PC-9 (cell line): ENCODE data around the gene CDX1. TPM values are rescaled to one million over a fixed set of nuclear protein-coding genes. Genes with fewer than 3 reads are reported as not detected.

Source experiments
- BruUV-seq: library from RNA; stranded (reverse); fragments of 400-500 nt; replicated peaks from 2 replicates; lab custom pipeline; 2021; lab: Mats Ljungman, UMichigan
- CTCF ChIA-PET: fragments of 300-600 bp; sonication (Branson Sonifier 250); formaldehyde crosslinking; loops from one replicate; lab custom pipeline; 2022; ENCODE audit warnings: antibody characterized with exemption; lab: Charles Lee
- POLR2A ChIA-PET: fragments of 300-600 bp; sonication (Branson Sonifier 250); formaldehyde crosslinking; loops from one replicate; lab custom pipeline; 2022; ENCODE audit warnings: antibody characterized with exemption; ENCODE audit not compliant: unreplicated experiment; lab: Charles Lee
- DNase-seq, 2 experiments: peaks; one replicate each; pipeline versions ENCODE4 v3.0.0 to v3.0.0-alpha.2; 2015 to 2022; ENCODE audit warnings: mixed read lengths in 1 of 2
- H2AFZ ChIP-seq: fragments of 200-600 bp; sonication (generic); 2 replicates; pipeline ENCODE4 v1.8.1; 2017; ENCODE audit warnings: antibody characterized with exemption
- H3F3A ChIP-seq: fragments of 200-600 bp; sonication (generic); 2 replicates; pipeline ENCODE4 v1.8.1; 2017; ENCODE audit warnings: antibody characterized with exemption, mild to moderate bottlenecking, low read depth; ENCODE audit not compliant: insufficient read depth
- H3K27ac ChIP-seq: fragments of 200-600 bp; sonication (generic); 2 replicates; pipeline ENCODE4 v1.6.1; 2016; ENCODE audit warnings: mixed run types
- H3K27me3 ChIP-seq: fragments of 200-600 bp; sonication (generic); 2 replicates; pipeline ENCODE4 v1.6.1; 2016; ENCODE audit warnings: low read depth, mixed run types; ENCODE audit not compliant: insufficient read depth
- H3K36me3 ChIP-seq: fragments of 200-600 bp; sonication (generic); 2 replicates; pipeline ENCODE4 v1.6.1; 2016; ENCODE audit warnings: low read depth, mixed run types
- H3K4me1 ChIP-seq: fragments of 200-600 bp; sonication (generic); replicated peaks from 2 replicates; pipeline ENCODE4 v1.6.1; 2016; ENCODE audit warnings: mixed run types; ENCODE audit not compliant: insufficient read depth
- H3K4me2 ChIP-seq: fragments of 200-600 bp; sonication (generic); 2 replicates; pipeline ENCODE4 v1.6.1; 2017; ENCODE audit warnings: mixed run types
- H3K4me3 ChIP-seq: fragments of 200-600 bp; sonication (generic); 2 replicates; pipeline ENCODE4 v1.6.1; 2016; ENCODE audit warnings: mixed run types
- H3K79me2 ChIP-seq: fragments of 200-600 bp; sonication (generic); 2 replicates; pipeline ENCODE4 v1.6.1; 2017; ENCODE audit warnings: low read depth, mixed run types
- H3K9me2 ChIP-seq: fragments of 200-600 bp; sonication (generic); 2 replicates; pipeline ENCODE4 v1.8.1; 2017; ENCODE audit warnings: mild to moderate bottlenecking; ENCODE audit not compliant: insufficient read depth
- H3K9me3 ChIP-seq: fragments of 200-600 bp; sonication (generic); 2 replicates; pipeline ENCODE4 v1.8.1; 2016; ENCODE audit warnings: low read depth; ENCODE audit not compliant: insufficient read depth
- H4K20me1 ChIP-seq: fragments of 200-600 bp; sonication (generic); 2 replicates; pipeline ENCODE4 v1.8.1; 2017; ENCODE audit not compliant: insufficient read depth
- EZH2 ChIP-seq: fragments of 200-600 bp; sonication (generic); IDR thresholded peaks from 2 replicates; pipeline ENCODE4 v1.8.0; 2017; ENCODE audit warnings: antibody characterized with exemption, low read depth
- intact Hi-C: fragments of 100-400 bp; cut with micrococcal nuclease; formaldehyde crosslinking; loops from one replicate; pipeline ENCODE4 v1.10.0; 2022; ENCODE audit not compliant: unreplicated experiment
- total RNA-seq: library from RNA; stranded (reverse); gene quantifications from 2 replicates; pipeline ENCODE4 v1.2.3, GENCODE V29; 2021
- TF ChIP-seq, protein P1 (sequence below): fragments of 200-600 bp; sonication (generic); conservative IDR thresholded peaks from 2 replicates; pipeline ENCODE4 v1.6.1; 2017; ENCODE audit warnings: mixed run types, antibody characterized with exemption, mild to moderate bottlenecking, moderate library complexity

CDX1 gene
- total RNA-seq, 1 experiment from 2014 or later = not detected

DNA sequence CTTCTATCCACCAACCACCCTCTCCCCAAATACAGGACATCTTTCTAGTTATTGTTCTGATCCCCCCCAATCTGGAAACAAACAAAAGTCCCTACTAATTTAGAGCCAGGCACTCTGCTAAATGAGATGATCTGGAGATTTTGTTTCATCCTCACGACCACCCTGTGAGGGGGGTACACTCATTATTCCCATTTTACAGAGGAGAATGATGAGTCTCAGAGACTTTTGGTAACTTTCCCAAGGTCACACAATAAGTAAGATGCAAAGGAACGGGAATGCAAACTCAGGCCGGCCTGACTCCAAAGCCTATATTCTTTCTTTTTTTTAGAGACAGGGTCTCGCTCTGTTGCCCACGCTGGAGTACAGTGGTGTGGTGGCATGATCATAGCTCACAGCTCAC is 20.3 kb upstream of the CDX1 start:
- TF ChIP-seq, protein P1, sequence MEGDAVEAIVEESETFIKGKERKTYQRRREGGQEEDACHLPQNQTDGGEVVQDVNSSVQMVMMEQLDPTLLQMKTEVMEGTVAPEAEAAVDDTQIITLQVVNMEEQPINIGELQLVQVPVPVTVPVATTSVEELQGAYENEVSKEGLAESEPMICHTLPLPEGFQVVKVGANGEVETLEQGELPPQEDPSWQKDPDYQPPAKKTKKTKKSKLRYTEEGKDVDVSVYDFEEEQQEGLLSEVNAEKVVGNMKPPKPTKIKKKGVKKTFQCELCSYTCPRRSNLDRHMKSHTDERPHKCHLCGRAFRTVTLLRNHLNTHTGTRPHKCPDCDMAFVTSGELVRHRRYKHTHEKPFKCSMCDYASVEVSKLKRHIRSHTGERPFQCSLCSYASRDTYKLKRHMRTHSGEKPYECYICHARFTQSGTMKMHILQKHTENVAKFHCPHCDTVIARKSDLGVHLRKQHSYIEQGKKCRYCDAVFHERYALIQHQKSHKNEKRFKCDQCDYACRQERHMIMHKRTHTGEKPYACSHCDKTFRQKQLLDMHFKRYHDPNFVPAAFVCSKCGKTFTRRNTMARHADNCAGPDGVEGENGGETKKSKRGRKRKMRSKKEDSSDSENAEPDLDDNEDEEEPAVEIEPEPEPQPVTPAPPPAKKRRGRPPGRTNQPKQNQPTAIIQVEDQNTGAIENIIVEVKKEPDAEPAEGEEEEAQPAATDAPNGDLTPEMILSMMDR = no peak
- no peak for TF ChIP-seq EZH2
- H3K79me2 ChIP-seq = no peaks in the 10 kb centered on the region

DNA sequence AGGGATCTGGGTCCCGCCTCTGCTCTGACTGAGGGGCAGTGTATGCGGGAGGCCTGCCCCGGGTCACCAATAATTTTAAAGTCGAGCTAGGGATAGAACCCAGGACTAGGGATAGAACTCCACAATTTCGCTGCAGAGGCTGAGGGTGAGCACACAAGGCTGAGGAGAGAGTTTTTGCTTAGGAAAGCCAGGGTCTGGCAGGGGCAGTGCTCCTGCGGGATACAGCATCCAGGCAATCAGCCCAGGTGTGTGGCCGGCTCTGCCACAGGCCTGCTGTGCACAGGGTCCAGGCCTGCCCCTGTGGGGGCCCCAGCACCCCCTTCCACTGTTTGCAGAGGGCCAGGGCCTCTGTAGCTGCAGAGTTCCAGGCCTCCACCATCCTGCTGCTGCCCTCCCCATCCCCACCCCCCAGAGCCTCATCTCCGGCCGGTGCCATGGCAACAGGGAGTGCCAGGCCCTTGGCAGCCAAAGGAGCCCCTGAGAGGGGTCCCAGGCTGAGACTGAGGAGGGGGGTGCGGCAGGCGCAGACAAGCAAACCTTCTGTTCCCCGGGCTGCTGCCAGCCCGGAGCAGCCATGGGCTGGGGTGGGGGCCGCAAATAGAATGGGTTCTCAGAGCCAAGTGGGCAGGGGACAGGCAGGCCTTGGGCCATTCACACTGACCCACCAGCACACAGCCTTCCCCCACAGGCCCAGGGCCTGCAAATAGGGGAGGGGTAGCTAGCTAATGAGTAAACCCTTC is 19.5 kb upstream of the CDX1 start:
- Histone ChIP-seq H3K4me2 (no peak overlapping the region), H3K9me2 (no peaks in the 10 kb centered on the region), H3K4me1 (peaks cover 17% of the 10 kb centered on the region), H3K27ac (no peak overlapping the region), H3K79me2 (no peaks in the 10 kb centered on the region), H3F3A (peaks cover 9% of the 10 kb centered on the region), H2AFZ (no peak overlapping the region), H4K20me1 (no peaks in the 10 kb centered on the region), H3K36me3 (no peaks in the 10 kb centered on the region), H3K9me3 (no peaks in the 10 kb centered on the region), H3K27me3 (no peaks in the 10 kb centered on the region), H3K4me3 (no peak overlapping the region)
- no peak for TF ChIP-seq EZH2
- TF ChIP-seq, protein P1 = no peak
- no TSS peak for BruUV-seq
- DNase-seq = no peak
- intact Hi-C loops = no loop called here
- POLR2A ChIA-PET = no interaction called here
- CTCF ChIA-PET = no interaction called here

More for the DNA sequence above, 20.3 kb upstream of the CDX1 start:
- Histone ChIP-seq H3K4me3 (no peak overlapping the region), H2AFZ (no peak overlapping the region), H3K4me2 (no peak overlapping the region), H3K27ac (no peak overlapping the region), H3K36me3 (no peaks in the 10 kb centered on the region), H3F3A (peaks cover 10% of the 10 kb centered on the region), H3K9me3 (no peaks in the 10 kb centered on the region), H3K9me2 (no peaks in the 10 kb centered on the region), H3K27me3 (no peaks in the 10 kb centered on the region), H4K20me1 (no peaks in the 10 kb centered on the region), H3K4me1 (peaks cover 17% of the 10 kb centered on the region)
- BruUV-seq = no TSS peak
- CTCF ChIA-PET = no interaction called here
- POLR2A ChIA-PET = no interaction called here
- intact Hi-C loops = no loop called here
- DNase-seq = no peak

DNA sequence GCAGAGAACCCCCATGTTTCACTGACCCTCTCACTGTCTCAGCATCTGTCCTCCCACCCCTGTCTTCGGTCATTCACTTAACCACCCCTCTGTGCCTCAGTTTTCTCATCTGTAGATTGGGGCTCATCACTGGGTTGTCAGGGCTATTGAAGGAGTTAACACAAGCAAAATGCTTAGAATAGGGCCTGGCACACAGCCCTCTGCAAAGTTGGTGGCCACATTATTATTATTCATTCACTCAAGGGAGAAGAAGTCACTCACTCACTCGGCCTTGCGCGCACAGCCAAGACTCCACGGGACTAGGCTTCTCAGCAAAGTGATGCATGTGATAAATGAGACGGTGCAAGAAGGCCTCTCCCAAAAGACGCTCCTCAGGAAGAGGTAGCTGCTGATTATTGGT is 18.9 kb upstream of the CDX1 start:
- H2AFZ ChIP-seq = no peak overlapping the region
- no peaks in the 10 kb centered on the region for H3K27me3 ChIP-seq
- no peaks in the 10 kb centered on the region for H3K79me2 ChIP-seq
- no peak for DNase-seq
- intact Hi-C loops = no loop called here
- H3K27ac ChIP-seq = no peak overlapping the region
- TF ChIP-seq, protein P1 = no peak
- no peak for TF ChIP-seq EZH2
- no peak overlapping the region for H3K4me2 ChIP-seq
- ChIA-PET CTCF (no interaction called here), POLR2A (no interaction called here)
- H3K9me3 ChIP-seq = no peaks in the 10 kb centered on the region
- no peaks in the 10 kb centered on the region for H3K36me3 ChIP-seq
- peaks cover 2% of the 10 kb centered on the region; the same call in 1 of the 2 replicates for H3F3A ChIP-seq
- H3K4me1 ChIP-seq = peaks cover 12% of the 10 kb centered on the region
- H3K4me3 ChIP-seq = no peak overlapping the region
- no peaks in the 10 kb centered on the region for H3K9me2 ChIP-seq
- BruUV-seq = no TSS peak
- no peaks in the 10 kb centered on the region for H4K20me1 ChIP-seq
